ENCODE measurements around the gene TMEM106B. TPM values are rescaled to one million over a fixed set of nuclear protein-coding genes. Genes with fewer than 3 reads are reported as not detected.
A peak's percentile ranks its signal among the peaks of the same experiment; 100 is the strongest.

Gene TMEM106B
- total RNA-seq, 1 experiment from 2014 or later, result 27.3 TPM

GRCh38 chr7:12178317-12178716, 32.8 kb upstream of the TMEM106B start:
- Mint-ChIP-seq H3K27me3 (ENCODE audit: low read depth) (no peaks in the 10 kb centered on the region), H3K27ac (no peak overlapping the region), H3K4me1 (no peaks in the 10 kb centered on the region), H3K9me3 (no peaks in the 10 kb centered on the region), H3K36me3 (no peaks in the 10 kb centered on the region), H3K4me3 (no peak overlapping the region)
- ATAC-seq, result no peak
- DNase-seq (ENCODE audit: low spot score), result no peak
- TF ChIP-seq PRRX2 (CRISPR knock-in tag; IDR thresholded peaks at IDR 0.05) (no peak), SMAD4 (CRISPR knock-in tag; IDR thresholded peaks at IDR 0.05) (no peak), SMAD3 (CRISPR knock-in tag; IDR thresholded peaks at IDR 0.05; ENCODE audit: borderline replicate concordance) (no peak)
- CTCF ChIA-PET, result no interaction called here
- POLR2A ChIA-PET, result no interaction called here

DNA sequence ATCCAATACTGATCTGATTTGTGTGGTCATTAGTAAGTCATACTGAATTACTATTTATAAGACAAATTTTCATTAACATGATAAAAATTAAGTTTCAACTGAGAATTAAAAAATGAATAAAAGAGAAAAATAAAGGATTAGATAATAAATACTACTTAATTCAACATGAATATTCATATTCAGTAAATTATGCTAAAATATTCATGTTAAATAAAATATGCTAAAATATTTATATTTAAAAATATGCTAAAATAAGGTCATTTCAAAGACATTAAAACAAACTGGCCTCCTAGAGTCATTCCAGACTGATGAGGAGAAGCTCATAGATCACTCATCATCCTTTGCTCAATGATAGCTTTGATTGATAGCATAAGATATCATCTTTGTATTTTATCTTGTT, 16.7 kb upstream of the TMEM106B start:
- CTCF ChIA-PET, result no interaction called here

GRCh38 chr7:12196386-12196785, 14.7 kb upstream of the TMEM106B start:
- TF ChIP-seq NFYB (CRISPR knock-in tag; conservative IDR thresholded peaks at IDR 0.05; ENCODE audit: low read depth), result no peak
- TF ChIP-seq TP53 (CRISPR knock-in tag; IDR thresholded peaks at IDR 0.05), result no peak
- no peak for TF ChIP-seq CREB1 (CRISPR knock-in tag; IDR thresholded peaks at IDR 0.05)
- TF ChIP-seq E2F4 (CRISPR knock-in tag; IDR thresholded peaks at IDR 0.05; ENCODE audit: borderline replicate concordance, low read depth), result no peak
- TF ChIP-seq RORB (CRISPR knock-in tag; IDR thresholded peaks at IDR 0.05), result no peak
- TF ChIP-seq ZBTB21 (CRISPR knock-in tag; IDR thresholded peaks at IDR 0.05; ENCODE audit: borderline replicate concordance), result no peak
- no peak for TF ChIP-seq ZNF121 (CRISPR knock-in tag; IDR thresholded peaks at IDR 0.05)
- no peak for TF ChIP-seq ATF3 (CRISPR knock-in tag; conservative IDR thresholded peaks at IDR 0.05)
- TF ChIP-seq GRHL2 (CRISPR knock-in tag; IDR thresholded peaks at IDR 0.05; ENCODE audit: insufficient replicate concordance, severe bottlenecking), result no peak
- no peak for TF ChIP-seq SP1 (CRISPR knock-in tag; conservative IDR thresholded peaks at IDR 0.05)
- POLR2A ChIA-PET, result no interaction called here
- CTCF ChIA-PET, result interaction anchor here (0.7 kb wide), 1 partner anchor 101 kb away, joined by 3 read pairs; no protein-coding TSS in a partner anchor

More for the DNA sequence above, 16.7 kb upstream of the TMEM106B start:
- DNase-seq (ENCODE audit: low spot score) (no peak), ATAC-seq (no peak)
- Mint-ChIP-seq H3K4me3 (no peak overlapping the region), H3K27me3 (ENCODE audit: low read depth) (no peaks in the 10 kb centered on the region), H3K27ac (no peak overlapping the region), H3K4me1 (peaks cover 39% of the 10 kb centered on the region), H3K36me3 (no peaks in the 10 kb centered on the region), H3K9me3 (peaks cover 10% of the 10 kb centered on the region)
- TF ChIP-seq TP53 (CRISPR knock-in tag; IDR thresholded peaks at IDR 0.05) (no peak), HMGA2 (CRISPR knock-in tag; IDR thresholded peaks at IDR 0.05) (peak; percentile 95)
- POLR2A ChIA-PET, result no interaction called here

DNA sequence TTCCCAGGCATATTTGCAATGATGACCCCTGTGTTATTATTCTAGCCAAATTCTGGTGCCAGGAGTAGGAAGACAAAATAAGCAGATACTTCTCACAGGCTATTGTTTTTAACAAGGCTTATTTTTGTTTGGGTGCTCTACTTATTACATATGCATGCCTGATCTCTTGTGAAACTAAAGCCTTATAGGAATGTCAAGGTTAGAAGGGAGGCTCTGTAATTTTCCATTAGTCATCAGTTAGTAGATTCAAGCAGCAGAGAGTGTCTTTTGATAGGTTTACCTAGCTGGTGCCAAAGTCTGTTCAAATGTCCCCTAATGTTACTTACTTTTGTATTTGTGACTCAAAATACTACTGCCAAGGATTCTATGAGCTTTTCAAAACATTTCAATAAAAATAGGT, 11.7 kb upstream of the TMEM106B start:
- CTCF ChIA-PET, result no interaction called here
- Mint-ChIP-seq H3K4me3 (0 out of 2 replicates have a peak overlapping the region, but pooled peaks have one; percentile 3), H3K4me1 (peaks cover 34% of the 10 kb centered on the region), H3K27ac (peak overlapping the region; percentile 76), H3K27me3 (ENCODE audit: low read depth) (no peaks in the 10 kb centered on the region), H3K9me3 (no peaks in the 10 kb centered on the region), H3K36me3 (no peaks in the 10 kb centered on the region)
- no peak for TF ChIP-seq ZNF396 (CRISPR knock-in tag; IDR thresholded peaks at IDR 0.05; ENCODE audit: borderline replicate concordance)
- no peak for TF ChIP-seq NFATC4 (CRISPR knock-in tag; IDR thresholded peaks at IDR 0.05)
- DNase-seq (ENCODE audit: low spot score) (no peak), ATAC-seq (peak; percentile 81)
- POLR2A ChIA-PET, result no interaction called here

More at GRCh38 chr7:12196386-12196785, 14.7 kb upstream of the TMEM106B start:
- no peak overlapping the region for H3K4me3 Mint-ChIP-seq
- H3K4me1 Mint-ChIP-seq, result peaks cover 46% of the 10 kb centered on the region
- H3K9me3 Mint-ChIP-seq, result peaks cover 10% of the 10 kb centered on the region
- no peak for ATAC-seq
- no peak for DNase-seq (ENCODE audit: low spot score)
- no peaks in the 10 kb centered on the region for H3K36me3 Mint-ChIP-seq
- no peak overlapping the region for H3K27ac Mint-ChIP-seq
- no peaks in the 10 kb centered on the region for H3K27me3 Mint-ChIP-seq (ENCODE audit: low read depth)

GRCh38 chr7:12207046-12207445, 4.0 kb upstream of the TMEM106B start:
- no peak for ATAC-seq
- no peaks in the 10 kb centered on the region for H3K9me3 Mint-ChIP-seq
- no peak for TF ChIP-seq SMAD3 (CRISPR knock-in tag; IDR thresholded peaks at IDR 0.05; ENCODE audit: borderline replicate concordance)
- TF ChIP-seq FOXP1 (CRISPR knock-in tag; IDR thresholded peaks at IDR 0.05; ENCODE audit: borderline replicate concordance), result no peak
- no peak for TF ChIP-seq NFATC4 (CRISPR knock-in tag; IDR thresholded peaks at IDR 0.05)
- TF ChIP-seq, protein P1, sequence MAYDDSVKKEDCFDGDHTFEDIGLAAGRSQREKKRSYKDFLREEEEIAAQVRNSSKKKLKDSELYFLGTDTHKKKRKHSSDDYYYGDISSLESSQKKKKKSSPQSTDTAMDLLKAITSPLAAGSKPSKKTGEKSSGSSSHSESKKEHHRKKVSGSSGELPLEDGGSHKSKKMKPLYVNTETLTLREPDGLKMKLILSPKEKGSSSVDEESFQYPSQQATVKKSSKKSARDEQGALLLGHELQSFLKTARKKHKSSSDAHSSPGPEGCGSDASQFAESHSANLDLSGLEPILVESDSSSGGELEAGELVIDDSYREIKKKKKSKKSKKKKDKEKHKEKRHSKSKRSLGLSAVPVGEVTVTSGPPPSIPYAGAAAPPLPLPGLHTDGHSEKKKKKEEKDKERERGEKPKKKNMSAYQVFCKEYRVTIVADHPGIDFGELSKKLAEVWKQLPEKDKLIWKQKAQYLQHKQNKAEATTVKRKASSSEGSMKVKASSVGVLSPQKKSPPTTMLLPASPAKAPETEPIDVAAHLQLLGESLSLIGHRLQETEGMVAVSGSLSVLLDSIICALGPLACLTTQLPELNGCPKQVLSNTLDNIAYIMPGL (CRISPR knock-in tag; IDR thresholded peaks at IDR 0.05), result no peak
- TF ChIP-seq, protein P2, sequence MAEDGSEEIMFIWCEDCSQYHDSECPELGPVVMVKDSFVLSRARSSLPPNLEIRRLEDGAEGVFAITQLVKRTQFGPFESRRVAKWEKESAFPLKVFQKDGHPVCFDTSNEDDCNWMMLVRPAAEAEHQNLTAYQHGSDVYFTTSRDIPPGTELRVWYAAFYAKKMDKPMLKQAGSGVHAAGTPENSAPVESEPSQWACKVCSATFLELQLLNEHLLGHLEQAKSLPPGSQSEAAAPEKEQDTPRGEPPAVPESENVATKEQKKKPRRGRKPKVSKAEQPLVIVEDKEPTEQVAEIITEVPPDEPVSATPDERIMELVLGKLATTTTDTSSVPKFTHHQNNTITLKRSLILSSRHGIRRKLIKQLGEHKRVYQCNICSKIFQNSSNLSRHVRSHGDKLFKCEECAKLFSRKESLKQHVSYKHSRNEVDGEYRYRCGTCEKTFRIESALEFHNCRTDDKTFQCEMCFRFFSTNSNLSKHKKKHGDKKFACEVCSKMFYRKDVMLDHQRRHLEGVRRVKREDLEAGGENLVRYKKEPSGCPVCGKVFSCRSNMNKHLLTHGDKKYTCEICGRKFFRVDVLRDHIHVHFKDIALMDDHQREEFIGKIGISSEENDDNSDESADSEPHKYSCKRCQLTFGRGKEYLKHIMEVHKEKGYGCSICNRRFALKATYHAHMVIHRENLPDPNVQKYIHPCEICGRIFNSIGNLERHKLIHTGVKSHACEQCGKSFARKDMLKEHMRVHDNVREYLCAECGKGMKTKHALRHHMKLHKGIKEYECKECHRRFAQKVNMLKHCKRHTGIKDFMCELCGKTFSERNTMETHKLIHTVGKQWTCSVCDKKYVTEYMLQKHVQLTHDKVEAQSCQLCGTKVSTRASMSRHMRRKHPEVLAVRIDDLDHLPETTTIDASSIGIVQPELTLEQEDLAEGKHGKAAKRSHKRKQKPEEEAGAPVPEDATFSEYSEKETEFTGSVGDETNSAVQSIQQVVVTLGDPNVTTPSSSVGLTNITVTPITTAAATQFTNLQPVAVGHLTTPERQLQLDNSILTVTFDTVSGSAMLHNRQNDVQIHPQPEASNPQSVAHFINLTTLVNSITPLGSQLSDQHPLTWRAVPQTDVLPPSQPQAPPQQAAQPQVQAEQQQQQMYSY (CRISPR knock-in tag; IDR thresholded peaks at IDR 0.05), result no peak
- no peak for TF ChIP-seq GTF2I (CRISPR knock-in tag; conservative IDR thresholded peaks at IDR 0.05)
- TF ChIP-seq ZNF671 (CRISPR knock-in tag; IDR thresholded peaks at IDR 0.05), result no peak
- no peak for TF ChIP-seq JAZF1 (CRISPR knock-in tag; IDR thresholded peaks at IDR 0.05)

More at GRCh38 chr7:12207046-12207445, 4.0 kb upstream of the TMEM106B start:
- peaks cover 11% of the 10 kb centered on the region for H3K4me1 Mint-ChIP-seq
- no peak for DNase-seq (ENCODE audit: low spot score)
- H3K4me3 Mint-ChIP-seq, result no peak overlapping the region
- POLR2A ChIA-PET, result no interaction called here
- H3K27ac Mint-ChIP-seq, result no peak overlapping the region
- CTCF ChIA-PET, result no interaction called here
- peaks cover 17% of the 10 kb centered on the region for H3K27me3 Mint-ChIP-seq (ENCODE audit: low read depth)
- H3K36me3 Mint-ChIP-seq, result no peaks in the 10 kb centered on the region

All from WTC11 (cell line).